GM23338 (cell line): ENCODE measurements around the gene KCTD10. TPM values are rescaled to one million over a fixed set of nuclear protein-coding genes. Genes with fewer than 3 reads are reported as not detected.

Source experiments
- ATAC-seq: fragments of 200-7000 bp; cut with Tn5 transposase; 3 replicates; pipeline ENCODE4 v1.9.1; 2020
- DNase-seq: peaks from one replicate; pipeline ENCODE4 v3.0.0-alpha.2; 2015; ENCODE audit warnings: low spot score
- H2AFZ ChIP-seq: fragments of 200-600 bp; sonication (generic); 2 replicates; pipeline ENCODE4 v1.8.0; 2016; ENCODE audit warnings: antibody characterized with exemption, mild to moderate bottlenecking, moderate library complexity
- H3F3A ChIP-seq: fragments of 200-600 bp; sonication (generic); replicated peaks from 2 replicates; pipeline ENCODE4 v1.8.0; 2017; ENCODE audit warnings: antibody characterized with exemption, mixed run types, low read depth
- H3K27ac ChIP-seq: fragments of 200-600 bp; sonication (generic); 2 replicates; pipeline ENCODE4 v1.6.1; 2016; ENCODE audit warnings: low read depth
- H3K27me3 ChIP-seq: fragments of 200-600 bp; sonication (generic); 2 replicates; pipeline ENCODE4 v1.8.0; 2016; ENCODE audit warnings: mild to moderate bottlenecking, mixed run types, moderate library complexity; ENCODE audit not compliant: insufficient read depth
- H3K36me3 ChIP-seq: fragments of 200-600 bp; sonication (generic); 2 replicates; pipeline ENCODE4 v1.8.0; 2016; ENCODE audit warnings: mild to moderate bottlenecking; ENCODE audit not compliant: insufficient read depth
- H3K4me1 ChIP-seq: fragments of 200-600 bp; sonication (generic); 2 replicates; pipeline ENCODE4 v1.8.0; 2016; ENCODE audit warnings: mild to moderate bottlenecking, moderate library complexity; ENCODE audit not compliant: insufficient read depth
- H3K4me2 ChIP-seq: fragments of 200-600 bp; sonication (generic); 2 replicates; pipeline ENCODE4 v1.7.1; 2017; ENCODE audit warnings: mixed run types
- H3K4me3 ChIP-seq: fragments of 200-600 bp; sonication (generic); 2 replicates; pipeline ENCODE4 v1.6.1; 2016; ENCODE audit warnings: mixed run types
- H3K79me2 ChIP-seq: fragments of 200-600 bp; sonication (generic); replicated peaks from 2 replicates; pipeline ENCODE4 v1.8.0; 2017; ENCODE audit warnings: mild to moderate bottlenecking; ENCODE audit not compliant: insufficient read depth
- H3K9me2 ChIP-seq: fragments of 200-600 bp; sonication (generic); 2 replicates; pipeline ENCODE4 v1.8.0; 2017; ENCODE audit not compliant: insufficient read depth
- H4K20me1 ChIP-seq: fragments of 200-600 bp; sonication (generic); replicated peaks from 2 replicates; pipeline ENCODE4 v1.8.0; 2017; ENCODE audit warnings: mild to moderate bottlenecking; ENCODE audit not compliant: insufficient read depth
- H3K27ac Mint-ChIP-seq: 2 replicates; pipeline ENCODE4 v1.8.0; 2020; ENCODE audit warnings: inconsistent platforms, mild to moderate bottlenecking, moderate library complexity, mixed read lengths
- H3K27me3 Mint-ChIP-seq: 3 replicates; pipeline ENCODE4 v1.8.0; 2022; ENCODE audit warnings: low read depth, mild to moderate bottlenecking, moderate library complexity, mixed read lengths, inconsistent platforms; ENCODE audit not compliant: insufficient read depth, poor library complexity
- H3K36me3 Mint-ChIP-seq: 3 replicates; pipeline ENCODE4 v1.8.0; 2021; ENCODE audit warnings: low read depth, mild to moderate bottlenecking, inconsistent platforms, moderate library complexity, mixed read lengths
- H3K4me1 Mint-ChIP-seq: 3 replicates; pipeline ENCODE4 v1.8.0; 2020; ENCODE audit warnings: mild to moderate bottlenecking, inconsistent platforms, mixed read lengths
- H3K4me3 Mint-ChIP-seq: 3 replicates; pipeline ENCODE4 v1.8.0; 2021; ENCODE audit warnings: moderate library complexity, mild to moderate bottlenecking, inconsistent platforms, mixed read lengths
- H3K9me3 Mint-ChIP-seq: 3 replicates; pipeline ENCODE4 v1.8.0; 2020; ENCODE audit warnings: moderate library complexity, mild to moderate bottlenecking, inconsistent platforms, mixed read lengths
- EZH2 ChIP-seq: fragments of 200-600 bp; sonication (generic); IDR thresholded peaks from one replicate; pipeline ENCODE4 v1.8.0; 2017; ENCODE audit warnings: antibody characterized with exemption, mild to moderate bottlenecking, low read depth; ENCODE audit not compliant: unreplicated experiment
- EZH2phosphoT487 ChIP-seq: fragments of 200-600 bp; sonication (generic); IDR thresholded peaks from one replicate; pipeline ENCODE4 v1.8.1; 2018; ENCODE audit warnings: antibody characterized with exemption; ENCODE audit not compliant: unreplicated experiment
- NANOG ChIP-seq: IDR thresholded peaks from 2 replicates; pipeline ENCODE4 v1.6.1; 2016; ENCODE audit warnings: antibody characterized with exemption, borderline replicate concordance
- POLR2AphosphoS5 ChIP-seq: IDR thresholded peaks from 2 replicates; pipeline ENCODE4 v1.6.1; 2016; ENCODE audit warnings: antibody characterized with exemption, low read depth
- STAT1 ChIP-seq: IDR thresholded peaks from one replicate; pipeline ENCODE4 v1.6.1; 2016; ENCODE audit warnings: antibody characterized with exemption; ENCODE audit not compliant: unreplicated experiment
- ZNF462 ChIP-seq: fragments of 250-450 bp; sonication (Bioruptor Pico); IDR thresholded peaks from 2 replicates; pipeline ENCODE4 v1.5.0; 2020; ENCODE audit warnings: mild to moderate bottlenecking, moderate library complexity
- polyA plus RNA-seq: library from polyadenylated mRNA; unstranded; fragments of >200 nt; fragmentation: Nextera tagmentation; extraction: Ambion mirVana; gene quantifications from 2 replicates; pipeline ENCODE4 v1.2.1, GENCODE V29; 2016
- total RNA-seq: library from RNA; depleted of rRNA; stranded (reverse); fragments of >200 nt; shearing (Covaris generic); gene quantifications from 2 replicates; pipeline ENCODE4 v1.2.3, GENCODE V29; 2014

KCTD10 gene
- total and polyA plus RNA-seq, 2 experiments from 2014 or later, result 15.8 to 45.2 TPM

- TF ChIP-seq EZH2phosphoT487 (no peak), ZNF462 (CRISPR knock-in tag) (peak; percentile 68), STAT1 (no peak)
Measured at GRCh38 chr12:109432842-109433304, 44.2 kb downstream of the KCTD10 start (continued).

GRCh38 chr12:109432431-109432830 is 44.7 kb downstream of the KCTD10 start:
- peaks cover 44% of the 10 kb centered on the region for H3K4me1 Mint-ChIP-seq
- peaks cover 7% of the 10 kb centered on the region for H3K27me3 Mint-ChIP-seq
- Histone ChIP-seq H2AFZ (no peak overlapping the region; the same call in 1 of the 2 replicates), H3K9me2 (no peaks in the 10 kb centered on the region), H3K36me3 (no peaks in the 10 kb centered on the region), H3K4me2 (no peak overlapping the region), H3K4me3 (no peak overlapping the region), H3K79me2 (no peaks in the 10 kb centered on the region), H3K27me3 (no peaks in the 10 kb centered on the region), H3K27ac (no peak overlapping the region), H3F3A (peaks cover 4% of the 10 kb centered on the region; the same call in 1 of the 2 replicates), H3K4me1 (peaks cover 28% of the 10 kb centered on the region), H4K20me1 (no peaks in the 10 kb centered on the region; the same call in 1 of the 2 replicates)
- H3K36me3 Mint-ChIP-seq, result no peaks in the 10 kb centered on the region
- ATAC-seq (no peak), DNase-seq (no peak)
- peaks cover 7% of the 10 kb centered on the region; the same call in 2 of the 3 replicates for H3K9me3 Mint-ChIP-seq
- H3K4me3 Mint-ChIP-seq, result no peak overlapping the region
- H3K27ac Mint-ChIP-seq, result no peak overlapping the region
- TF ChIP-seq POLR2AphosphoS5, result no peak
- no peak for TF ChIP-seq ZNF462 (CRISPR knock-in tag)
- no peak for TF ChIP-seq EZH2
- no peak for TF ChIP-seq NANOG
